MM.1S (cell line): ENCODE results near the gene WDFY4.
A peak's percentile ranks its signal among the peaks of the same experiment; 100 is the strongest.

ENCODE experiments used
- DNase-seq: peaks from one replicate; pipeline ENCODE4 v3.0.0-alpha.2; 2015
- H2AFZ ChIP-seq: fragments of 300-600 bp; sonication (generic); 2 replicates; pipeline ENCODE4 v1.6.0; 2016; ENCODE audit warnings: antibody characterized with exemption, low read length
- H3F3A ChIP-seq: fragments of 300-600 bp; sonication (generic); 2 replicates; pipeline ENCODE4 v1.6.1; 2016; ENCODE audit warnings: mild to moderate bottlenecking, antibody characterized with exemption, low read length, moderate library complexity, mixed read lengths; ENCODE audit not compliant: insufficient read depth
- H3K27ac ChIP-seq: fragments of 300-600 bp; sonication (generic); 2 replicates; pipeline ENCODE4 v1.5.1; 2016; ENCODE audit warnings: mild to moderate bottlenecking, low read length
- H3K27me3 ChIP-seq: fragments of 300-600 bp; sonication (generic); replicated peaks from 2 replicates; pipeline ENCODE4 v1.6.0; 2016; ENCODE audit warnings: low read length; ENCODE audit not compliant: insufficient read depth
- H3K36me3 ChIP-seq: fragments of 300-600 bp; sonication (generic); replicated peaks from 2 replicates; pipeline ENCODE4 v1.6.1; 2016; ENCODE audit warnings: mild to moderate bottlenecking, low read length, mixed read lengths; ENCODE audit not compliant: insufficient read depth
- H3K4me1 ChIP-seq: fragments of 300-600 bp; sonication (generic); 2 replicates; pipeline ENCODE4 v1.6.1; 2016; ENCODE audit warnings: low read length, mixed read lengths
- H3K4me2 ChIP-seq: fragments of 300-600 bp; sonication (generic); 2 replicates; pipeline ENCODE4 v1.6.0; 2016; ENCODE audit warnings: low read depth, low read length
- H3K4me3 ChIP-seq: fragments of 300-600 bp; sonication (generic); 2 replicates; pipeline ENCODE4 v1.5.1; 2016; ENCODE audit warnings: low read length, mixed read lengths
- H3K79me2 ChIP-seq: fragments of 300-600 bp; sonication (generic); 2 replicates; pipeline ENCODE4 v1.6.1; 2016; ENCODE audit warnings: mixed run types, low read length, mixed read lengths
- H3K9ac ChIP-seq: fragments of 300-600 bp; sonication (generic); 2 replicates; pipeline ENCODE4 v1.6.1; 2016; ENCODE audit warnings: low read length, mixed read lengths
- H3K9me2 ChIP-seq: fragments of 300-600 bp; sonication (generic); replicated peaks from 2 replicates; pipeline ENCODE4 v1.6.1; 2016; ENCODE audit warnings: mild to moderate bottlenecking, low read length, mixed read lengths; ENCODE audit not compliant: insufficient read depth
- H3K9me3 ChIP-seq: fragments of 300-600 bp; sonication (generic); replicated peaks from 2 replicates; pipeline ENCODE4 v1.6.1; 2016; ENCODE audit warnings: mild to moderate bottlenecking, low read length, mixed read lengths; ENCODE audit not compliant: insufficient read depth
- H4K20me1 ChIP-seq: fragments of 300-600 bp; sonication (generic); 2 replicates; pipeline ENCODE4 v1.6.1; 2016; ENCODE audit warnings: mild to moderate bottlenecking, low read length, moderate library complexity, mixed read lengths; ENCODE audit not compliant: insufficient read depth
- EZH2 ChIP-seq: fragments of 300-600 bp; sonication (generic); optimal IDR thresholded peaks from 2 replicates; pipeline ENCODE3; 2017; ENCODE audit warnings: low read depth, mild to moderate bottlenecking, antibody characterized with exemption, low read length, mixed read lengths
- EZH2phosphoT487 ChIP-seq: fragments of 300-600 bp; sonication (generic); IDR thresholded peaks from 2 replicates; pipeline ENCODE4 v1.6.1; 2018; ENCODE audit warnings: antibody characterized with exemption, low read length
- TF ChIP-seq, protein P1 (sequence below): fragments of 300-600 bp; sonication (generic); IDR thresholded peaks from 2 replicates; pipeline ENCODE4 v1.5.1; 2016; ENCODE audit warnings: antibody characterized with exemption, low read length, mixed read lengths

WDFY4 gene

DNA sequence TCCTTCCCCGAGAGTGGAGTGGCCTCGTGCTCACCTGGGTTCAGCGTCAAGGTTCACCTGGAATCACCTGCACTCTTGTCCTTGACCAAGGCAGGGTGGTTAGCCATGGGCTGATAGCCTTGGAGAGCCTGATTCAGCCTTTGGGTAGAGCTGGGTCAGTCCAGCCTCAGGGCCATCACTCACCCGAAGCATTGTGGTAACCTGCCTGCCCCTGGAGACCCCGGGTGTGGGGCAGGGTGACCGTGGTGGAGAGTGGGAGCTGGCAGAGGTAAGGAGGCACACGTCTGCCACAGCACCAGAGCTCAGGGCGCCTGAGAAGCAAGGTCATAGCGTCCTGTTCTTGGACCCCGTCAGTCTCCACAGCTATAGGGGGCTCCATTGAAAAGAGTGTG is 27.8 kb upstream of the WDFY4 start:
- Histone ChIP-seq H3K36me3 (no peaks in the 10 kb centered on the region), H3K9me2 (no peaks in the 10 kb centered on the region), H4K20me1 (no peaks in the 10 kb centered on the region), H3K4me2 (peak overlapping the region; percentile 96), H3F3A (no peaks in the 10 kb centered on the region), H3K79me2 (no peaks in the 10 kb centered on the region), H3K4me1 (peaks cover 11% of the 10 kb centered on the region; the same call in 1 of the 2 replicates), H3K27ac (no peak overlapping the region), H3K9ac (peak overlapping the region; percentile 13; the same call in 1 of the 2 replicates), H3K27me3 (peaks cover 5% of the 10 kb centered on the region; the same call in 1 of the 2 replicates), H3K4me3 (peak overlapping the region; percentile 62), H3K9me3 (no peaks in the 10 kb centered on the region), H2AFZ (peak overlapping the region; percentile 86)
- TF ChIP-seq, protein P1, sequence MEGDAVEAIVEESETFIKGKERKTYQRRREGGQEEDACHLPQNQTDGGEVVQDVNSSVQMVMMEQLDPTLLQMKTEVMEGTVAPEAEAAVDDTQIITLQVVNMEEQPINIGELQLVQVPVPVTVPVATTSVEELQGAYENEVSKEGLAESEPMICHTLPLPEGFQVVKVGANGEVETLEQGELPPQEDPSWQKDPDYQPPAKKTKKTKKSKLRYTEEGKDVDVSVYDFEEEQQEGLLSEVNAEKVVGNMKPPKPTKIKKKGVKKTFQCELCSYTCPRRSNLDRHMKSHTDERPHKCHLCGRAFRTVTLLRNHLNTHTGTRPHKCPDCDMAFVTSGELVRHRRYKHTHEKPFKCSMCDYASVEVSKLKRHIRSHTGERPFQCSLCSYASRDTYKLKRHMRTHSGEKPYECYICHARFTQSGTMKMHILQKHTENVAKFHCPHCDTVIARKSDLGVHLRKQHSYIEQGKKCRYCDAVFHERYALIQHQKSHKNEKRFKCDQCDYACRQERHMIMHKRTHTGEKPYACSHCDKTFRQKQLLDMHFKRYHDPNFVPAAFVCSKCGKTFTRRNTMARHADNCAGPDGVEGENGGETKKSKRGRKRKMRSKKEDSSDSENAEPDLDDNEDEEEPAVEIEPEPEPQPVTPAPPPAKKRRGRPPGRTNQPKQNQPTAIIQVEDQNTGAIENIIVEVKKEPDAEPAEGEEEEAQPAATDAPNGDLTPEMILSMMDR, result no peak
- TF ChIP-seq EZH2phosphoT487 (no peak), EZH2 (no peak)
- DNase-seq, result no peak

DNA sequence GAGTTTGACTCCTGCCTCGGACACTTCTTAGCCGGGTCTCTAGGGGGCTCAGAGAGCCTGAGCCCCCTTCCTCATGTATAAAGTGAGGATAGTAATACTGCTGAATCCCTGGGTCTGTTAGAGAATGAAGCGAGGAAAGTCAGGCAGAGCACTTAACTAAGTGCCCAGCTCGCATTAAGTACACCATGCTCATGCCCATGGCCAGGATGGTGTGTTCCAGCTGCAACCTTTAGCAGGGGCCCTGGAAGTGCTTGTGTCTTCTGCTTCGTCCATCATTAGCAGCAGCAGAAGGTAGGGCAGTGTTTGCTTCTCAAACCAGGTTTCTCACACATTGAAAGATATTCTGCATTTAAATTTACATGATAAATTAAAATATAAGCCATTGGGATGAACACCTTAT is 27.3 kb upstream of the WDFY4 start:
- Histone ChIP-seq H2AFZ (no peak overlapping the region), H3K9ac (no peak overlapping the region), H3K27me3 (peaks cover 5% of the 10 kb centered on the region; the same call in 1 of the 2 replicates), H4K20me1 (no peaks in the 10 kb centered on the region), H3K4me1 (peaks cover 6% of the 10 kb centered on the region; the same call in 1 of the 2 replicates), H3K9me3 (no peaks in the 10 kb centered on the region), H3K36me3 (no peaks in the 10 kb centered on the region), H3K9me2 (no peaks in the 10 kb centered on the region), H3K4me2 (no peak overlapping the region), H3F3A (no peaks in the 10 kb centered on the region), H3K27ac (no peak overlapping the region), H3K79me2 (no peaks in the 10 kb centered on the region), H3K4me3 (no peak overlapping the region)
- TF ChIP-seq, protein P1, result no peak
- TF ChIP-seq EZH2phosphoT487, result no peak
- no peak for TF ChIP-seq EZH2
- no peak for DNase-seq

DNA sequence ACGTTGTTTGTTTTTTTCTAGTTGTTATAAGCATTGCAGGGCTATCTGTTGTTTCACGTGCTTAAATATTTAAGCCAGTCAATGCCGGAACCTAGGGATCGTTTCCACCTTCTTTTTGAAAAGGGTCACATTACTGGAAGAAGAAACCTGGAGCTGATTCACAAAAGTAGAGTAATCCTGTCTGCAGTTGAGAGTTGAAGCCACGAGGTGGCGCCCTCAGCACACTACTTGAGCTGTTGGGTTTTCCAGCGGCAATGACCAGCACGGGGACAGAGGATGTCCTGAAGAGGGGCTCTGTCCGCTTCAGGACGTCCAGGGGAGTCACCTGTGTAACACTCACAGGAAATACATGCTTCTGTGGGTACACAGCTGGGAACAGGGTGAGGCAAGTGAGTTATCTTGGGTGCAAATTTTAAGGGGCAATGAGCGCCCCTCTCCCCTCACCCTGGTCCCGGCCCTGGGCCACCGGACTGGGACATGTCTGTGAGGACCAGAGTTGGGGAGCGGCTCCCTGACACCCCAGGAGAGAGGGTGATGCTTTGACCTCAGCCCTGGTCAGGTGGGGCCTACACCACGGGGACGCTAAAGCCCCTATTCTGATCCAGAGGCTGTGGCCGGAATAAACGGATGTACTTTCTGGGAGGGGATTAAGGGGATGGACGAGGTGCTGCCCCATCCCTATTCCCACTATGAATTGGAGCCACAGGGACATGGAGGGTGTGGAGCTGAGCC is 26.3 kb upstream of the WDFY4 start:
- peak; percentile 73 for DNase-seq
- no peak overlapping the region for H3K9ac ChIP-seq
- H3K4me2 ChIP-seq, result no peak overlapping the region
- H3K27ac ChIP-seq, result no peak overlapping the region
- no peaks in the 10 kb centered on the region for H3K9me2 ChIP-seq
- TF ChIP-seq EZH2phosphoT487, result no peak
- TF ChIP-seq, protein P1, result peak; percentile 93
- H3K9me3 ChIP-seq, result no peaks in the 10 kb centered on the region
- H3K4me1 ChIP-seq, result peaks cover 6% of the 10 kb centered on the region; the same call in 1 of the 2 replicates
- no peaks in the 10 kb centered on the region for H4K20me1 ChIP-seq
- peaks cover 5% of the 10 kb centered on the region; the same call in 1 of the 2 replicates for H3K27me3 ChIP-seq
- no peaks in the 10 kb centered on the region for H3F3A ChIP-seq
- H3K36me3 ChIP-seq, result no peaks in the 10 kb centered on the region
- H3K4me3 ChIP-seq, result no peak overlapping the region
- H2AFZ ChIP-seq, result 0 out of 2 replicates have a peak overlapping the region, but pooled peaks have one; percentile 22
- no peaks in the 10 kb centered on the region for H3K79me2 ChIP-seq
